ENCODE results near the gene NPTN.

DNA sequence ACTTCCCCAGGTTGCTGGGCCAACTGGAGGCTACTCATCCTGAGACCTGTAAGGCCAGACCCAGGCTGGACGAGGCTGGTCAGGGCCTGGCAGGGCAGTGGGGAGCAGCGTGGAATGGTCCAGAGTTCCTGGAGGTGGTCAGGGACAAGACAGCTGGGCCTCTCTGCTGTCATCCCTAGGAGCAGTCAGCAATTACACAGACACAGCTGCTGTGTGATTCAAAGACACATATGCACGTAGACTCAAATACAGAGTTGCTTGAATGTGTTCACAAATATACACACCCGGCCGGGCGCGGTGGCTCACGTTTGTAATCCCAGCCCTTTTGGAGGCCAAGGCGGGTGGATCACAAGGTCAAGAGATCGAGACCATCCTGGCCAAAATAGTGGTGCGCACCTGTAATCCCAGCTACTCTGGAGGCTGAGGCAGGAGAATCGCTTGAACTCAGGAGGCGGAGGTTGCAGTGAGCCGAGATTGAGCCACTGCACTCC, 49.5 kb upstream of the NPTN start:
- TF ChIP-seq, protein P1, sequence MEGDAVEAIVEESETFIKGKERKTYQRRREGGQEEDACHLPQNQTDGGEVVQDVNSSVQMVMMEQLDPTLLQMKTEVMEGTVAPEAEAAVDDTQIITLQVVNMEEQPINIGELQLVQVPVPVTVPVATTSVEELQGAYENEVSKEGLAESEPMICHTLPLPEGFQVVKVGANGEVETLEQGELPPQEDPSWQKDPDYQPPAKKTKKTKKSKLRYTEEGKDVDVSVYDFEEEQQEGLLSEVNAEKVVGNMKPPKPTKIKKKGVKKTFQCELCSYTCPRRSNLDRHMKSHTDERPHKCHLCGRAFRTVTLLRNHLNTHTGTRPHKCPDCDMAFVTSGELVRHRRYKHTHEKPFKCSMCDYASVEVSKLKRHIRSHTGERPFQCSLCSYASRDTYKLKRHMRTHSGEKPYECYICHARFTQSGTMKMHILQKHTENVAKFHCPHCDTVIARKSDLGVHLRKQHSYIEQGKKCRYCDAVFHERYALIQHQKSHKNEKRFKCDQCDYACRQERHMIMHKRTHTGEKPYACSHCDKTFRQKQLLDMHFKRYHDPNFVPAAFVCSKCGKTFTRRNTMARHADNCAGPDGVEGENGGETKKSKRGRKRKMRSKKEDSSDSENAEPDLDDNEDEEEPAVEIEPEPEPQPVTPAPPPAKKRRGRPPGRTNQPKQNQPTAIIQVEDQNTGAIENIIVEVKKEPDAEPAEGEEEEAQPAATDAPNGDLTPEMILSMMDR (conservative IDR thresholded peaks at IDR 0.05; ENCODE audit: low read depth in 2 of 2): no peak
- TF ChIP-seq EZH2 (IDR thresholded peaks at IDR 0.05; ENCODE audit: low read depth, unreplicated experiment) (no peak), POLR2AphosphoS5 (IDR thresholded peaks at IDR 0.05; ENCODE audit: low read depth) (no peak), EZH2phosphoT487 (IDR thresholded peaks at IDR 0.05; ENCODE audit: unreplicated experiment) (no peak)
- TF ChIP-seq, protein P2, sequence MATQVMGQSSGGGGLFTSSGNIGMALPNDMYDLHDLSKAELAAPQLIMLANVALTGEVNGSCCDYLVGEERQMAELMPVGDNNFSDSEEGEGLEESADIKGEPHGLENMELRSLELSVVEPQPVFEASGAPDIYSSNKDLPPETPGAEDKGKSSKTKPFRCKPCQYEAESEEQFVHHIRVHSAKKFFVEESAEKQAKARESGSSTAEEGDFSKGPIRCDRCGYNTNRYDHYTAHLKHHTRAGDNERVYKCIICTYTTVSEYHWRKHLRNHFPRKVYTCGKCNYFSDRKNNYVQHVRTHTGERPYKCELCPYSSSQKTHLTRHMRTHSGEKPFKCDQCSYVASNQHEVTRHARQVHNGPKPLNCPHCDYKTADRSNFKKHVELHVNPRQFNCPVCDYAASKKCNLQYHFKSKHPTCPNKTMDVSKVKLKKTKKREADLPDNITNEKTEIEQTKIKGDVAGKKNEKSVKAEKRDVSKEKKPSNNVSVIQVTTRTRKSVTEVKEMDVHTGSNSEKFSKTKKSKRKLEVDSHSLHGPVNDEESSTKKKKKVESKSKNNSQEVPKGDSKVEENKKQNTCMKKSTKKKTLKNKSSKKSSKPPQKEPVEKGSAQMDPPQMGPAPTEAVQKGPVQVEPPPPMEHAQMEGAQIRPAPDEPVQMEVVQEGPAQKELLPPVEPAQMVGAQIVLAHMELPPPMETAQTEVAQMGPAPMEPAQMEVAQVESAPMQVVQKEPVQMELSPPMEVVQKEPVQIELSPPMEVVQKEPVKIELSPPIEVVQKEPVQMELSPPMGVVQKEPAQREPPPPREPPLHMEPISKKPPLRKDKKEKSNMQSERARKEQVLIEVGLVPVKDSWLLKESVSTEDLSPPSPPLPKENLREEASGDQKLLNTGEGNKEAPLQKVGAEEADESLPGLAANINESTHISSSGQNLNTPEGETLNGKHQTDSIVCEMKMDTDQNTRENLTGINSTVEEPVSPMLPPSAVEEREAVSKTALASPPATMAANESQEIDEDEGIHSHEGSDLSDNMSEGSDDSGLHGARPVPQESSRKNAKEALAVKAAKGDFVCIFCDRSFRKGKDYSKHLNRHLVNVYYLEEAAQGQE (IDR thresholded peaks at IDR 0.05; ENCODE audit: unreplicated experiment): no peak

All from GM23338 (cell line).